Gastrocnemius medialis (tissue), 4 donors: Measurements from ENCODE around the gene GRK6. TPM values are rescaled to one million over a fixed set of nuclear protein-coding genes. Genes with fewer than 3 reads are reported as not detected.

Experiments used
- ATAC-seq, 2 donors: fragments of 150-250 bp; one replicate each; pipeline ENCODE4 v1.9.1; 2016
- DNase-seq, 2 donors: peaks; one replicate each; pipeline ENCODE4 v3.0.0-alpha.2; 2019
- H3K27ac ChIP-seq, 4 donors: fragments of 200-600 bp; sonication (generic); 1 replicate in 1 of 4; 2 replicates in 3 of 4; pipeline ENCODE4 v1.5.1; 2016 to 2018; ENCODE audit warnings: mild to moderate bottlenecking in 2 of 4, moderate library complexity in 1 of 4
- H3K27me3 ChIP-seq, 3 donors: fragments of 200-600 bp; sonication (generic) in 2 of 3; 1 replicate in 1 of 3; 2 replicates in 2 of 3; pipeline versions ENCODE4 v1.5.1 to v1.6.0; 2016 to 2019; ENCODE audit warnings: mild to moderate bottlenecking in 1 of 3, moderate library complexity in 1 of 3
- H3K36me3 ChIP-seq, 2 donors: fragments of 200-600 bp; sonication (generic) in 1 of 2; one replicate each; pipeline ENCODE4 v1.5.1; 2017 to 2018
- H3K4me1 ChIP-seq, 2 donors: fragments of 200-600 bp; sonication (generic) in 1 of 2; one replicate each; pipeline ENCODE4 v1.5.1; 2016 to 2017; ENCODE audit warnings: mild to moderate bottlenecking in 2 of 2
- H3K4me3 ChIP-seq, 4 donors: fragments of 200-600 bp; sonication (generic) in 3 of 4; 1 replicate in 1 of 4; 2 replicates in 3 of 4; pipeline ENCODE4 v1.5.1; 2016 to 2019; ENCODE audit warnings: mild to moderate bottlenecking in 2 of 4
- H3K9me3 ChIP-seq, 3 donors: fragments of 200-600 bp; sonication (generic) in 2 of 3; 1 replicate in 1 of 3; 2 replicates in 2 of 3; pipeline ENCODE4 v1.5.1; 2016 to 2019
- CTCF ChIP-seq, 5 experiments: fragments of 450-650 bp in 3 of 5; fragments of 200-600 bp in 2 of 5; sonication (generic) in 2 of 5; IDR thresholded peaks in 4 of 5; conservative IDR thresholded peaks in 1 of 5; 1 replicate in 4 of 5; 2 replicates in 1 of 5; pipeline ENCODE4 v1.5.1; 2016 to 2019; ENCODE audit warnings: antibody characterized with exemption in 5 of 5, mild to moderate bottlenecking in 3 of 5, moderate library complexity in 3 of 5
- POLR2A ChIP-seq, 2 donors: fragments of 450-650 bp; IDR thresholded peaks; one replicate each; pipeline ENCODE4 v1.6.1; 2017; ENCODE audit warnings: antibody characterized with exemption in 2 of 2, mild to moderate bottlenecking in 2 of 2, moderate library complexity in 2 of 2
- in situ Hi-C, 4 donors: fragments of 200-750 bp; cut with MboI; loops; one replicate each; pipeline versions ENCODE4 v1.15.0 to v1.8.0; 2017; ENCODE audit warnings: low sequenced_read_pairs in 4 of 4
- intact Hi-C: fragments of 100-400 bp; cut with DNase I; formaldehyde crosslinking; loops from one replicate; pipeline ENCODE4 v1.15.1; 2023; ENCODE audit warnings: low total_unique reads
- total RNA-seq, 4 donors: library from RNA; depleted of rRNA; stranded (reverse); fragments of >200 nt; gene quantifications; one replicate each; pipeline versions ENCODE4 v1.1.0 to v1.2.3, GENCODE V29; 2016

Gene GRK6
- total RNA-seq, 4 donors from 2014 or later = 12.7 to 40.5 (median 32.2) TPM

DNA sequence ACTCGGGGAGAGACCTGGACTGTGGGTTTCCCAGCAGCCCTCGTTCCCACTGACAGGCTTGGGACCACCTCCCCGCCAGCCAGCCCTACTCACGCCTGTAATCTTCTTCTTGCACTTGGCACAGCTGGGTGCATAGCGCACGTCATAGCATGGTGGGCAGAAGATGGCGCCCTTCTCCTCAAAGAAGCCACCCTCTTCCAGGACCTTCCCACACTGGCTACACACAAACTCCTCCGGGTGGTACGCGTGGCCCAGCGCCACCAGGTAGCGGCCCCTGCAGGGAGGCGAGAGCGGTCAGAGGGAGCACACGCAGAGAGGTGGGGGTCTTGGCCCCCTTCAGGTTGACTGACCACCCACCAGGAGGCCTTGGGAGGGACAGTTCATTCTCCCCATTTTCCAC, 61.5 kb downstream of the GRK6 start:
- no peaks in the 10 kb centered on the region for H3K27me3 ChIP-seq
- intact Hi-C loops = no loop called here

DNA sequence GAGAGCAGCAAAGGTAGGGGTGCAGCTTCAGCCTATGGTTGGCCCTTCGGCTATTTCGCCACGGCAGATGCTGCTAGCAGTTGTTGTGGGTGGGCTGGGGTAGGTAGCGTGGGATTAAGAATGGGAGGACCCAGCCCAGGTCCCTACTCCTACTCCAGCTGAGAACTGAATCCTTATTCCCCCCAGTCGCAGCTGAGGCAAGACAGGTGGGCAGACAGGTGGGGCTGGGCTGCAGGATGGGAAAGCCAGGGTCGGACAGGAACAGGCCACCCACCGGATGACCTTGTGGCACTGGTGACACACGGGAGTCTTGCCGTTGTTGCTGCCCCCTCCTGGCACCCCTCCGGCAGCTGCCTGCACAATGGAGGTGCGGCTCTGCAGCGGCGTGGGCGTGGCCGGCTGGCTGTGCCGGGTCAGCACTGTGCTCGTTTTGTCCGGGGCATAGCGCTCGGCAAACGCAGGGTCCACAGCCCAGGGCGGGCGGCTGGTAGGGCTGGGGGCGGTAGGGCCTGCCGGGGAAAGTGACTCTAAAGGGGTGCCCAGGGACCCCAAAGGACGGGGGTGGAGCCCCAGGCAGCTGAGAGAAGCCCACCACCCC, 62.7 kb downstream of the GRK6 start:
- intact Hi-C loops (no loop called here), in situ Hi-C loops (no loop called here)
- H3K9me3 ChIP-seq = no peaks in the 10 kb centered on the region
- ATAC-seq = no peak
- peaks cover 0 to 48% of the 10 kb centered on the region in 2 donors for H3K36me3 ChIP-seq
- no peak overlapping the region for H3K4me3 ChIP-seq
- H3K27me3 ChIP-seq = no peaks in the 10 kb centered on the region
- H3K4me1 ChIP-seq = peaks cover 39 to 47% of the 10 kb centered on the region in 2 donors
- no peak for TF ChIP-seq CTCF (IDR thresholded peaks at IDR 0.05 in 4 of 5, conservative IDR thresholded peaks at IDR 0.05 in 1 of 5)
- no peak for TF ChIP-seq POLR2A (IDR thresholded peaks at IDR 0.05)
- DNase-seq = no peak
- H3K27ac ChIP-seq = peak overlapping the region in 1 of 4 donors; percentile 98

More for the DNA sequence above, 61.5 kb downstream of the GRK6 start:
- TF ChIP-seq CTCF (IDR thresholded peaks at IDR 0.05 in 4 of 5, conservative IDR thresholded peaks at IDR 0.05 in 1 of 5) = no peak
- TF ChIP-seq POLR2A (IDR thresholded peaks at IDR 0.05) = no peak
- no peak overlapping the region for H3K4me3 ChIP-seq
- DNase-seq (no peak), ATAC-seq (no peak)
- in situ Hi-C loops = no loop called here
- peak overlapping the region in 3 of 4 donors; percentile 17 to 80 (median 20) for H3K27ac ChIP-seq
- no peaks in the 10 kb centered on the region for H3K9me3 ChIP-seq
- peaks cover 0 to 55% of the 10 kb centered on the region in 2 donors for H3K36me3 ChIP-seq
- H3K4me1 ChIP-seq = peaks cover 29 to 41% of the 10 kb centered on the region in 2 donors

GRCh38 chr5:177490311-177490991, 64.0 kb downstream of the GRK6 start:
- peaks cover 0 to 48% of the 10 kb centered on the region in 2 donors for H3K36me3 ChIP-seq
- DNase-seq (no peak), ATAC-seq (no peak)
- peak overlapping the region; percentile 38 to 98 (median 69) for H3K27ac ChIP-seq
- H3K4me3 ChIP-seq = no peak overlapping the region
- intact Hi-C loops (no loop called here), in situ Hi-C loops (no loop called here)
- no peaks in the 10 kb centered on the region for H3K27me3 ChIP-seq
- no peak for TF ChIP-seq POLR2A (IDR thresholded peaks at IDR 0.05)
- no peak for TF ChIP-seq CTCF (IDR thresholded peaks at IDR 0.05 in 4 of 5, conservative IDR thresholded peaks at IDR 0.05 in 1 of 5)
- H3K4me1 ChIP-seq = peaks cover 39 to 47% of the 10 kb centered on the region in 2 donors
- no peaks in the 10 kb centered on the region for H3K9me3 ChIP-seq

GRCh38 chr5:177490992-177491391, 64.5 kb downstream of the GRK6 start:
- Histone ChIP-seq H3K9me3 (no peaks in the 10 kb centered on the region), H3K36me3 (peaks cover 0 to 48% of the 10 kb centered on the region in 2 donors), H3K27me3 (no peaks in the 10 kb centered on the region), H3K27ac (peak overlapping the region; percentile 9 to 98 (median 64)), H3K4me1 (peaks cover 39 to 47% of the 10 kb centered on the region in 2 donors), H3K4me3 (no peak overlapping the region)
- intact Hi-C loops = no loop called here
- in situ Hi-C loops = no loop called here
- TF ChIP-seq POLR2A (IDR thresholded peaks at IDR 0.05) (no peak), CTCF (IDR thresholded peaks at IDR 0.05 in 4 of 5, conservative IDR thresholded peaks at IDR 0.05 in 1 of 5) (no peak)
- ATAC-seq (no peak), DNase-seq (no peak)
